Measurements from ENCODE around the gene ZFP1. TPM values are rescaled to one million over a fixed set of nuclear protein-coding genes. Genes with fewer than 3 reads are reported as not detected.
A peak's percentile ranks its signal among the peaks of the same experiment; 100 is the strongest.

ZFP1 gene
- total and polyA plus RNA-seq, 2 of the 4 experiments (the other 2 are of a cell fraction), result 3.8 to 16.0 TPM

- Histone ChIP-seq H3K9ac (ENCODE audit: low read depth, low read length) (no peak overlapping the region), H3K4me3 (ENCODE audit: insufficient read depth, low read depth, low read length) (no peak overlapping the region), H3K4ac (ENCODE audit: low read depth, low read length) (no peak overlapping the region), H3K9me3 (ENCODE audit: control insufficient read depth, insufficient read depth, low read length) (no peaks in the 10 kb centered on the region), H4K8ac (ENCODE audit: low read depth in 2 of 2, low read length in 2 of 2) (no peak overlapping the region), H3K18ac (ENCODE audit: low read depth, low read length) (no peak overlapping the region), H2BK120ac (ENCODE audit: low read depth, low read length) (no peak overlapping the region), H2AFZ (replicated peaks; ENCODE audit: low read length, poor library complexity) (peak overlapping the region; percentile 54), H3K27ac (ENCODE audit: insufficient read depth, low read length) (no peak overlapping the region), H4K91ac (ENCODE audit: insufficient read depth, low read depth, low read length) (no peak overlapping the region), H4K20me1 (ENCODE audit: insufficient read depth, low read length) (peaks cover 10% of the 10 kb centered on the region), H2AK9ac (replicated peaks; ENCODE audit: low read depth, low read length, poor library complexity) (no peak overlapping the region), H3K36me3 (ENCODE audit: control insufficient read depth, insufficient read depth, low read length) (no peaks in the 10 kb centered on the region; the same call in 1 of the 2 replicates), H3K27me3 (ENCODE audit: control insufficient read depth, insufficient read depth, low read length) (no peaks in the 10 kb centered on the region), H2BK15ac (ENCODE audit: low read depth, low read length) (no peak overlapping the region), H3K4me2 (ENCODE audit: low read depth, low read length) (no peak overlapping the region), H2BK20ac (ENCODE audit: low read depth, low read length) (no peak overlapping the region), H3K79me1 (ENCODE audit: low read depth in 1 of 2, low read length in 2 of 2) (peaks cover 4 to 22% of the 10 kb centered on the region in 2 experiments; a peak in 3 of 4 replicates), H4K5ac (ENCODE audit: low read depth, low read length) (no peak overlapping the region), H2BK5ac (ENCODE audit: low read depth, low read length, poor library complexity, severe bottlenecking) (no peak overlapping the region), H2AK5ac (ENCODE audit: low read depth, low read length) (no peak overlapping the region), H3K23ac (ENCODE audit: low read depth, low read length) (no peak overlapping the region), H3K14ac (replicated peaks; ENCODE audit: low read depth, low read length) (no peak overlapping the region), H3K4me1 (ENCODE audit: control insufficient read depth, insufficient read depth, low read length) (peaks cover 25% of the 10 kb centered on the region), H3K9me1 (ENCODE audit: insufficient read depth, low read length) (peaks cover 10% of the 10 kb centered on the region; the same call in 1 of the 2 replicates), H3K56ac (ENCODE audit: extremely low read depth, insufficient read depth, low read length) (no peak overlapping the region)
- in situ Hi-C loops (cut with MboI; ENCODE audit: low sequenced_read_pairs), result no loop called here
- no TSS peak for BruUV-seq (replicated peaks)
- 71% methylated on average over 8 of the region's 14 CpGs; no CpG with 5 or more reads in 1 of the 2 experiments for WGBS, 2 experiments (ENCODE audit: extremely low coverage in 2 of 2, insufficient read length in 1 of 2)
- no peak for ATAC-seq (ENCODE audit: low read depth)
- DNase-seq, result no peak
- POLR2A ChIA-PET (ENCODE audit: unreplicated experiment), result no interaction called here
- CTCF ChIA-PET, result no interaction called here
- intact Hi-C loops (cut with micrococcal nuclease), result loop anchor here (5.0 kb wide), 1 partner anchor 301 kb away; no protein-coding TSS in a partner anchor
- TF ChIP-seq NFE2L2 (IDR thresholded peaks at IDR 0.05; ENCODE audit: low read depth, low read length) (no peak), USF2 (IDR thresholded peaks at IDR 0.05; ENCODE audit: low read depth, low read length) (no peak), BHLHE40 (IDR thresholded peaks at IDR 0.05; ENCODE audit: low read depth, low read length) (no peak), CEBPB (IDR thresholded peaks at IDR 0.05; ENCODE audit: low read depth, low read length) (no peak), ELK1 (IDR thresholded peaks at IDR 0.05; ENCODE audit: borderline replicate concordance, low read depth, low read length) (no peak), MAZ (IDR thresholded peaks at IDR 0.05; ENCODE audit: borderline replicate concordance, low read depth, low read length) (no peak), CHD1 (IDR thresholded peaks at IDR 0.05; ENCODE audit: low read depth, low read length) (no peak), CTCF (conservative IDR thresholded peaks at IDR 0.05; ENCODE audit: low read depth, low read length) (no peak), RAD21 (IDR thresholded peaks at IDR 0.05; ENCODE audit: low read length) (no peak), MAFK (IDR thresholded peaks at IDR 0.05; ENCODE audit: low read depth, low read length) (no peak), RCOR1 (IDR thresholded peaks at IDR 0.05; ENCODE audit: insufficient replicate concordance, low read length) (no peak)
- dilution Hi-C loops (cut with HindIII; ENCODE audit: low sequenced_read_pairs, unreplicated experiment), result no loop called here
Observed at GRCh38 chr16:75112734-75113491, 35.4 kb upstream of the ZFP1 start.

All from IMR-90 (cell line).